DMS114 treated with DMSO at 0.1 percent for 48 hours (cell line): Measurements from ENCODE around the gene SAMMSON.
A peak's percentile ranks its signal among the peaks of the same experiment; 100 is the strongest.

ENCODE experiments used
- DNase-seq: peaks from one replicate; lab custom pipeline; 2025; ENCODE audit not compliant: unreplicated experiment; lab: John Stamatoyannopoulos, UW

SAMMSON gene

DNA sequence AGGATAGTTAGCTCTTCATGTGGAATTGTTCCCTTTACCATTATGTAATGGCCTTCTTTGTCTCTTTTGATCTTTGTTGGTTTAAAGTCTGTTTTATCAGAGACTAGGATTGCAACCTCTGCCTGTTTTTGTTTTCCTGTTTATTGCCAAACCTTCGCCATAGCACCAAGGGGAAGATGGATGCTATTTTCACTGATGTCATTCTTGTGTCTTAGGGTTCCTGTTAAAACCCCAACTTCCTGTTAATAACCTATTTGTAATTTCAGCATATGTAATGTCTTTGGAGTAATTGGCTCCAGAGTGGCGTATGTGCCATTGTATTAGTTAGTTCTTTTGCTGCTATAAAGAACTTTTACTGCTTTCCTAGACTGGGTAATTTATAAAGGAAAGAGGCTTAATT, 10.8 kb downstream of the SAMMSON start:
- DNase-seq = no peak

DNA sequence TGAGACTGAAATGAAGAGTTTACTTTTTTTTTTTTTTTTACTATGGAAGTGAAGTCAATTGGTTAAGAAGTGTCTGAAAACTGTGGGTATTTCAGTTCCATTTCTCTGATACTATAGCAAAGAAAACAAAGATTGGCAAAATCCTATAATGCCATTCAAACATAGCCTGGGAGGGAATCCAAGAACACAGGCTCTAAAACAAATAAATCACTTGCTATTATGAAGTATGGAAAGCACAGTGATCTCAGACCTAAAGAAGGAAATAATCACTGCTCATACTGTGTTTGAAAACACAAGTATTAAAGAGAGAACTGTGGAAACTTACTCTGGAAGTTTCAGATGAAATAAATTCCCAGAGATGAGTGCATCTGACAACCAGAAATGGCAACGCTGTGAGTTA, 12.0 kb downstream of the SAMMSON start:
- DNase-seq = no peak

DNA sequence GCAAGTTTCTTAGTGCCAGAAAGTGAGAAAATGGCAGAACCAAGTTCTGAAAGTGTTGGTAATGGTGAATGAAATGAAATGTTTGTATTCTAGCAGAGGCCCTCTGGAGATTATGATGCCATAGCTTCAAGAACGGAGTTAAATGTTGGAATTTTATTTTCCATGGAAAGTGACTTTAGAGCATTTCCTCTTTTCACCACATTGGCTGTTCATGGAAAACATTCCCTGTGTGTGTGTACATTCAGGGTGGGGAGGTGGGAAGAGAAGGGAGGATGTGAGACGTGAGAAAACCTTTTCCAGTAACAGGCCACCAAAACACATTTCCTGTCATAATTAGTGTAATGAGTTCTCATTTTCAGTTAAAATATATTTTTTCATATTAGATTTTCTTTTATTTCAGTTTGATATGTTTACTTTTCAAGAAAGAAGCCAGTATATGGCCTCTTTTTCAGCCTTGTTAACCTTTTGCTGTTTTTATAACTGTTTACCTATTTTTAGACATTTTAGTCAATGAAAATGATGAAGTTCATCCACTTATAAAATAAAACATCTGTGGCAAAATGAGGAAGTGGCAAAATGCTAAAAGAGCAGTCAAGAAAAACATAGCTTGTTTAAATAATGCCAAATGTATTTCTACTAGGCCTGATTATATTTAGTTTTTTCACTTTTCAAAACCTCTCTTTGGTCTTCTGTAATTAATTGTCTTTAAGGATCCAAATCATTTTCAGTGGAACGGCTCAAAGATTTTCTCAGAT, 21.6 kb downstream of the SAMMSON start:
- DNase-seq = no peak

DNA sequence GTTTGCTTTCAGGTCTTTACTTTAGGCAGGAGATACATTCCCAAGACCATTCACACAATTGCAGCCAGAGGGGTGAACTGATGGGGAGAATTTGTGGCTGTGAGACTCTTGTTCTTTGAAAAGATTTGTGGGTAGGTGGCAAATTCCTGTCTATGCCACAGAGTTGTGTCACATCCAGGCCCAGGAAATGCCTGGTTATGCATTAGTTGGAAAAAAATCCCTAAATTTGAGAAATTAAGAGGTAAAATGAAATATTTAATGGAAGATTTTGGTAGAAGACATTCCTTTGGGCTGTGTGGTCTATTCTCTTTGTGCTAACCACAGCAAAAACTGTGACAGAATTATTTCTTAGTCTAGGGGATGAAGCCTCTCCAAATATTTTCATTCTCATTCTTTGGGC, 28.8 kb downstream of the SAMMSON start:
- DNase-seq = no peak

DNA sequence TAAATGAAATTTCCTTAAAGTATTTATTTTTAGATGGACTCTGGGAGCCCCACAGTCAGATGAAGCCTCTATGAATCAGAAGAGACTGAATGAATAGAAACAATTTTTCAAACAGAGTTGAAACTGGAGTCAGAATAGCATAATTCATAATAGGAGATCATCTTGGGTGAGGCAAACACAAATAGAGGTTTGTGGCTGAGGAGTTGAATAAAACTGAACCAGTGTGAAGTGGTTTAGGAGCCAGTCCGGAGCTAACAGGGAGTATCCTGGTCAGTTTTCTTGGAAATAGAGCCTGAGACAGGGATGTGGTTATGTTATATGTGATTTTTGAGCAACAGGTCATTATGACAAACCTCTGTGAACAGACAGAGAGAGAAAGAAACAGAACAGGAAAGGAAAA, 39.2 kb downstream of the SAMMSON start:
- no peak for DNase-seq

DNA sequence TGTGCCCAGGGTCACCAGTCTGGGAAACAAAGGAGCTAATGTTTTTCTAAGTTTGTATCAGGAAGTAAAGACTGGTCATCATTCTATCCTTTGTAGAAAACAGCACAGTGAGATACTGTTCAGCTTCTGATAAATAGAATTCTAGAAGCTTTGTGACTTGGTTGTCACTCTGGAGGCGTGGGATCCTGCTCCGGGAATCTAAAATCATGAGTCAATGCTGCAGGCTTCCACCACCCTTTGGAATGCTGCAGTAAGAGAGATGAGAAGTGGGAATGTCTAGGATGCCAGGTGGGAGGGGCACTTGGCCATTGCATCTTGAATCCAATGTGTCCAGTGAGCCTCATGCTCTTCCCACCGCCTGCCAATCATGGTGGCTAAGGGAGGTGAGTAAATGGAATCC, 40.9 kb downstream of the SAMMSON start:
- no peak for DNase-seq

DNA sequence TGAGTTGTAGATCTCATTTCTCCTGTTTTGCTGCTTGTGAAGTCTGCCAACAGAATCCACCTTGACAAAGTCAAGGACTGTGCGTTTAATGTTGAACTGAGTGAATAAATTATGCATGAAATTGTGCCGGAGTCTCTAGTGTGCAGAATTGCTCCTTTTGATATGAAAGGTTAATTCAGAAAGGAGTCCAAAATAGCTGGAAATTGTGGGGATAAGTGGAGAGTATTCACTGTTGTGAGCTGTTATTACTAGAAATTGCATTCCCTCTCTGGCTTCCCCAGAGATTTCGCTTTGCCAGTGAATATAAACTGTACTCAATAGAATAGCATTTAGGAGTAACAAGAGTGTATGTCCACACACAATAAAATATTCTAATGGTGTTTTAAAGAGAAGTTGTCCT, 43.1 kb downstream of the SAMMSON start:
- no peak for DNase-seq

DNA sequence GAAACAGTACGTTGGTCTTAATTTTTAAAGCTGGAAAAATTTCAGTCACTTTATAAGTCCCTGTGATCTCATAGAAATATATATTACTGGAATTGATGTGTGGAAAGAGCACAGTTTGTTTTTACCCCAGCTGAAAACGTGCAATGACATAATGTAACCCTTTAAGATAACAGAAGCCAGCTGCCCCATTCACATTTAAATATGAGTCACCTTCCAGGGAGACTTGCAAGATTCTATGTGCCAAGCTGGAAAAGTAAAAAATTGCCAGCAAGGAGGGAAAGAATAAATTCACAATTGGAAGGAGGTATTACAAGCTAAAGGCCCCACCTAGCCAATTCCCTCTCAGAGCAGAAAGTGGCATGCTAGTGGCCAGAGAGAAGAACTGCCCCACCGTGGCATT, 50.2 kb downstream of the SAMMSON start:
- no peak for DNase-seq

DNA sequence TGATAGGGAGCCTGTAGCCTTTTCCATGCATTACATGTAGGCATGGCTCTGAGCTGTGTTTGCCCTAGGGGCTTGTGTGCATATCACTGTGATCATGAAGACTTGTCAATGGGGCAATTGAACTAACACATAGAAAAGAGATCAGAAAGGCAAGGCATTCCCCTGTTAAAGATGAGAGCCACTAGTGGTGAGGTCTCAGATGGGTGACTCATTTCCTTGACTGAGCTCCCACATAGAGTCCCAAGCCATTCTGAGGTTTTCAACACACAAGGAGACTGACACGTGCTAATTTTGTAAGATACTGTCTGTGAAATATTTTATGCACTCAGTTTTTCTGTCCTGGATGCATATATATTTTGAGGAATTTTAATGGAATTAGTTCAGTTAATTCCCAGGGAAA, 53.8 kb downstream of the SAMMSON start:
- DNase-seq = no peak

DNA sequence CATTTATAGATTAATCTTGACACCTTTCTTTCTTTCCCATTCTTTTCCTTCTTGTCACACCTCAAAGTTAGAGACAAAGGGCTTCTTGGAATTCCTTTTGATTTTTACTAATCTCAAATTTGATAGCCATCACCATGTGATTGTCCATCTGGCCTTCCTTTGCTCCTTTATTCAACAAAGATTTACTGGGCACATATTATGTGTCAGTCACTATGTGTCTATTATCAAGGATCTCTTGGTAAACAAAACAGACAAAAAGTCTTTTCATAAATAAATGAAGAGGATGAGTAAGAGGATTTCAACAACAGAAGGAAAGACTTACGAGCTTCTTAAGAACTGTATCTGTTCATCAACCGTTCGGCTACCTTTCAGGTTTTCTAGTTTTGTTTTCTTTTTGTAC, 56.5 kb downstream of the SAMMSON start:
- no peak for DNase-seq

DNA sequence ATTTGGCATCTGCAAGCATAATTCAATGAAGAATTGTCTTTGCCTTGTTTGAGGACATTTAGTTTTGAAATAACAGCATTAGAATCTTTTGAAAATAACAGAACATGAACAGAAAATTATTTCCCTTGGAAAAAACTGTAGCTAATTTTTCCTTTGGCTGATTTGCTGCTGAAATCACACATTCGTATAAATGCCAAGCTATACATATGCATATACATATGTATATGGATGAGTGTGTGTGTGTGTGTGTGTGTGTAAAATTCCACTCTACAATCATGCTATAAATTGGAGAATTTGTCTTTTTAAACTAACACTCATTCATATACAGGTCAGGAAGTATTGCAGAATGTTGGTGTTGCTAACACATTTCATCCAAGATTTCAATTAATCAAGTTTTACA, 57.9 kb downstream of the SAMMSON start:
- DNase-seq = no peak

DNA sequence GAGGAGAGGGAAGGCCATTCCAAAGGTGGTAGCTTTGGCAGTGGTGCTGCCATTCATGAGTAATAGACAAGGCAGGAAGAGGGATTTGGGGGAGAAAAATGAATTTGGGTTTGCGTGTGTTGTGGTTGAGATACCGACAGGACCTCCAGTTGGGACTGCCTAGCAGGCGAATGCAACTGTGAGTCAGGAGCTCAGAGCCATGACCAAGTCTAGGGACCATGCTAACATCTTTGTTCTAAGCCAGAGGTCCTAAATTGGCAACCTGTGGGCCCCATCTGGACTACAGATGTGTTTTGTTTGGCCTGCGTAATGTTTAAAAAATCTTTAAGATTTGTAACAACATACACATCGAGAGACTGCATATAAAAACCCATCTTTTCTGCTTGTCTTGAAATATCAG, 61.6 kb downstream of the SAMMSON start:
- DNase-seq = no peak

DNA sequence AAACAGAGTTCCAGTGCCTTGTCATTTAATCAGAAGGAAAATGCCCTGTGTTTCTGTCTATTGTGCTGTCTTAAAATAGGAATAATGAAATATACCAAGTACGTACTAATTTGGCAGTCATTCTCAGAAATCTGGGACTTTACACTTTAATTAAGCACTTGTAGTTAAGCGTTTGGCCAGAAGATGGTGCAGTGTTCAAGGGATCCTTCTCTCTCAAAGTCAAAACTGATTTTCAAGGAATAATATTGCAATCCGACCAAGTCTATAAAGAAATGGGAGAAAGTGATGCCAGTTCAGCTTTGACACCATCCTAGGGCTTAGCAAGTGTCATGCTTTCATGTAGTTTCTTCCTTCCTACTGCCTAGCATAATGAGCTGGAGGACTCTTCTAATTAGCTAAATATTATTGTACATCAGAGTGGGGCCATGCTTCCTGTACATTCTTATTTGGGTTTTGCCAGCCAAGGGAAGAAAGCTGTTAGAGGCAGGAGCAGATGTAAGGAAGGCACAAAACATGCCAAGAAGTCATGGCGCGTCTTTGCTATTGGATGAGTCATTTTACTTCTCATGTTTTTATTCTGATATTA, 64.8 kb downstream of the SAMMSON start:
- peak; percentile 19 for DNase-seq

DNA sequence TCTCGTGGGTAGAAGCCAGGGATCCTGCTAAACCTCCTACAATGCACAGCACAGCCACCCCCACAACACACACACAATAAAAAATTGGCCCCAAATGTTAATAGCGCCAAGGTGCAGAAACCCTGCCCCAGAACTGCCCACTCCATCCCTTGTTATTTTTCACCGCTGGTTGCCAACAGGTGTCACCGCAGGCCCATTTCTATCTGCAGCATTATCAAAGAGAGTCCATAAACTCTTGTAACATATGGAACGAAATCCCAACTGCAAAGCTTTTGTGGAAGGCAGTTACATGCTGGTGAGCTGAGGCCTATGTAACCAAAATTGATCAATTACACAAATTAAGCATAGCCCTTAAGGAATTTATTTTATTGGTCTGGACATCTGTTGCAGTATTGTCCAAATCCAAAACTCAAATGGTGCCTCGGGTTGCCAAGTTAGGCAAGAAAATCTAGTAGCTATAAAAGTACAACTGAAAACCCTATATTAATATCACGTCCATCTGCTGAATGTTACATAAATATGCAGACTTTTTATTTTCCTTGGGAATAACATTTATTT, 66.2 kb downstream of the SAMMSON start:
- DNase-seq = no peak

DNA sequence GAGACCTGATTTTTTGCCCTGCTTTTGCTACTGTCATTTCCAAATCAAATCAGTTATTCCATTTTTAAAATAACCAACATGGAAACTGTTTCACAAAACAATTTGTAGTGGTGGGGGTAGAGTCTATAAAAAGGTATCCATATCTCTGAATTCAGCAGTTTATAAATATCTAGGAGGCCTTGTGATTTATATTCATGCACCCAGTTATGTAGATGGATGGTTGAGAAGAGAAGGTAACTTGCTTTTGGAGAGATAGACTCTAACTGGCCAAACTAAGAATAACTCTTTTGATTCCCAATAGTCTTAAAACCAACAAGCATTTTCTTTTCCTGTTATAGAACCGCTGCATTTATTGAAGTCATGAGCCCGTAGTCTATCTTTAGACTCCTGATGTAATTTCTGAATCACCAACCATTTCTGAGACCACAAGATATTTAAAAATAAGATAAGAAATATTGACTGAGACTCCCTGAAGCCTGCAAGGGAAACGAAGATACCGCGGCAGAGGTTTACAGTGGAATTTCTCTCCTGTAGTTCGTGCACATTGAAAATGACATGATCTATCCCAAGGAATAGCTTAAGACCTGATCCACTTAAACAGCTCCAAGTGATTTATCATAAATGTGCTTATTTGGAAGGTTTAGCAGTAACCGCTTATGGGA, 68.5 kb downstream of the SAMMSON start:
- no peak for DNase-seq

DNA sequence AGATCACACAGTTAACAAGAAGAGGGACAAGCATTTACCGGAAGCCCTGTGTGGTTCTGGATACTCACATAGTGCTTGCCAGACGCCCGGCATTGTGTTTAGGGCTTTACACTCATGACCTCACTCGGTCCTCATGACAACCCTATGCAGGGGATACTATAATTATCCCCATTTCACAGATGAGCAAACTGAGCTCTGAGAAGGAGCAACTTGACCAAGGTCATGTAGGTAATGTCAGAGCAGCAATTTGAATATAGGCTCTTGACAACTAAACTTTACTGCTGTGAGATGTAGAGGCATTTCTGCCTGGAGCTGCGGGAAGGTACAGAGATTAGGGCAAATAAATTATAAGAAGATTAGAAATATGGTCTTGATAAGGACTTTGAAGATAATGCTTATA, 70.0 kb downstream of the SAMMSON start:
- no peak for DNase-seq

DNA sequence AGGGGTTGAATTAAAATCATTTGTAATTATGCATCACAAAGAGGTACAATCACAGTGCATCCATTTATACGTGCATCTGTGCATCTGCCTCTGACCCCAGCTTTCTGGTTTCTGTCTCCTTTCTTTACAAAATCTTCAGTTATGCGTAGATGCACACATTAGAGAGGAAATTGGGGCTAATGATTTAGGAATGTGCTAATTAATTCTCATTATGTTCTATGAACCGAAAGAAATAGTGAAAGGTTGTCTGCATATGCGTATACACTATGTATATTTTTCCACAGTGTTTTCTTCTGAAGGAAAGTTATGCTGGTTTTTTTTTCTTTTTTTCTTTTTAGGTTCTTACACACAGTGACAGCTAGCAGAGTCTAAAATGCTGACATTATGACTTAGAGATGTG, 71.6 kb downstream of the SAMMSON start:
- DNase-seq = no peak

DNA sequence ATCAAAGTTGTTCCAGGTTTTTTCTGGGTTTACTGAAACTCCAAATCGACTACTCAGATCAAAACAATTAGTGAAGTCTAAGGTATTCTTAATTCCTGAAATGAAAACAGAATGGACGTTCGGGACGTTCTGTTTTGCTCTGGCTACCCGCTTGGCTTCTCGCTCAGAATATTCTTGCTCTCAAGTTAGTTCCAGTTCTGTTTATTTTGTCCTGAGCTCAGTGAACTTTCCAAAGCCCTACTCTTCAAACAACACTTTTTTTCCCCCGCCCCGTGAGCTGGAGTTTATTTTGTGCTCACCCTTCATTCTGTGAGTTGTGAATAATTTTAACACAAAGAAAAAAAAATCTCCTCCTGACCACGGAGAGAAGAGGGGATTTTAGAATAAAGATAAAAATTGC, 72.6 kb downstream of the SAMMSON start:
- DNase-seq = no peak

DNA sequence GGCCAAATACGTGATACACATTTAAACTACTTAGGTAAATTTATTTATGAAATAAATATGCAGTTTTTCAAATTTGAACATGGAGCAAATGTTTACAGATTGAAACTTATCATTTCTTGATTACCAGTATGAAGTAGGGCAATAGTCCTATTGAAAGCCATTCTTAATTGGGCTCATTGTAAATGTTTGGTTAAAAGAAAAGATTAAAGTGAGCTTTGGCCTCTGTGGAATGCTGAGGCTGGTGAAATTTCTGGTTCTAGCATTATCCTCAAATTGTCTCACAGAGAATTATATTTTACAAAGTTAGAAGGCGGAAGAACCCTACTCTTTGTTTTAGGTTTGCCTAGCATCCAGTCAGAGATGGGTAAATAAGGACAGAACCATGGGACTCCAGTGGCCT, 73.2 kb downstream of the SAMMSON start:
- no peak for DNase-seq

DNA sequence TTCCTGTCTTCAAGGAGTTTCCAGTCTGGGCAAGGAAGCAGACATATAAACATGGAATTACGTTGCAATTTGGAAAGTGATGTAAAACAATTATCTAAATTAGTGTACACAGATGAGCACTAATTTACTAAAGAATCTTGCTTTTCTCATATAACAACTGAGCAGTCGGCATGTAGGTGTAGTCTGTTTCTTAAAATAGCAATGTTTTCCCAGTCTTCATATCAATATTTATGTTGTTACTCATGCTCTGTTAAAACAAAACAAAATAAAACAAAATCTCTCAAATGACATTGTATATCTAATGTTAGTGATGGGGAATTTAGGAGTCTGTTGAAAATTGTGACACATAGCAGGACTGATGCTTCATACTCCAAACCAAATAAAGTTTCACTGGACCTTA, 75.6 kb downstream of the SAMMSON start:
- no peak for DNase-seq

DNA sequence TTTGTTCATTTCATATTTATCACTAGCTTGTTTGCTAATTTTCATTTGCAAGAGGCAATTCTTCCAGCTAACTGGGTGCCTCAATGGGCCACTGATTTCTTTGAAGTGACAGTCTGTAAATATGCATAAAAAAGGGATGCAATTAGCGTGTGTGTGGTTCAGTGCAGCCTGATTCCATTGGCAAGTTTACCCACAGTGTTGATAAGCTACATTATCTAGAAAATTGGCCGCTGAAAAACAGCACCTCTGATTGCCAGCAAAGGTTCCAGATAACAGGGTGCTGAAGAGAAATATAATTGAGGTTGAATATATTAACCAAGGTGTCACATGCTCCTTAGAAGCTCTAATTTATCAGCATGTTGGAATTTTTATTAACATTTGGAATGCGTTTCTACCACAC, 76.9 kb downstream of the SAMMSON start:
- DNase-seq = no peak

DNA sequence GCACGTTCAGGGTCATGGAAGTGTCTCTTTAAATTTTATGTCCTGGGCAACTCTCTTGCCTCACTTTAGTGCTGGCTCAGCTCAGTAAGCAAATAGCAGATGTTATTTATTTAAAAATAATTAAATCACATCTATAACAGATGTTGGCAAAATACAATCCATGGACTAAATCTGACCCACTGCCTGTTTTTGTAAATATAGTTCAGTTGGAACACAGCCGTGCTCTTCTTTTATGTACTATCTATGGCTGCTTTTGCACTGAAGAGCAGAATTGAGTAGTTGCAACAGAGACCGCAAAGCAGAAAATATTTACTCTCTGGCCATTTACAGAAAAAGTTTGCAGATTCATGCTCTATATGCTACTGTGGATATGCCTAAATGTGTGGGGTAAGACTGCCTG, 79.2 kb downstream of the SAMMSON start:
- no peak for DNase-seq
